Calu3 (cell line): Measurements from ENCODE around the gene INPP5K. TPM values are rescaled to one million over a fixed set of nuclear protein-coding genes. Genes with fewer than 3 reads are reported as not detected.

ENCODE experiments used
- BruUV-seq: library from RNA; stranded (reverse); fragments of 400-500 nt; replicated peaks from 2 replicates; lab custom pipeline; 2021; lab: Mats Ljungman, UMichigan
- CTCF ChIA-PET: fragments of 300-600 bp; sonication (Branson Sonifier 250); formaldehyde crosslinking; loops from one replicate; lab custom pipeline; 2022; ENCODE audit warnings: antibody characterized with exemption; lab: Charles Lee
- DNase-seq: peaks from one replicate; pipeline ENCODE4 v3.0.0; 2022
- H3K27ac Mint-ChIP-seq: one replicate; pipeline ENCODE4 v1.8.0; 2022; ENCODE audit warnings: mixed read lengths; ENCODE audit not compliant: unreplicated experiment
- H3K27me3 Mint-ChIP-seq: one replicate; pipeline ENCODE4 v1.8.0; 2022; ENCODE audit warnings: mixed read lengths; ENCODE audit not compliant: unreplicated experiment
- H3K36me3 Mint-ChIP-seq: one replicate; pipeline ENCODE4 v1.8.0; 2022; ENCODE audit warnings: mild to moderate bottlenecking, moderate library complexity, mixed read lengths; ENCODE audit not compliant: insufficient read depth, unreplicated experiment
- H3K4me1 Mint-ChIP-seq: one replicate; pipeline ENCODE4 v1.8.0; 2022; ENCODE audit warnings: mild to moderate bottlenecking, low read depth, mixed read lengths; ENCODE audit not compliant: unreplicated experiment
- H3K4me3 Mint-ChIP-seq: one replicate; pipeline ENCODE4 v1.8.0; 2022; ENCODE audit warnings: mild to moderate bottlenecking, low read depth, moderate library complexity, mixed read lengths; ENCODE audit not compliant: unreplicated experiment
- H3K9me3 Mint-ChIP-seq: one replicate; pipeline ENCODE4 v1.8.0; 2022; ENCODE audit warnings: low read depth, mixed read lengths; ENCODE audit not compliant: unreplicated experiment
- CTCF ChIP-seq: fragments of 200-600 bp; IDR thresholded peaks from one replicate; pipeline ENCODE4 v1.8.0; 2022; ENCODE audit warnings: antibody characterized with exemption; ENCODE audit not compliant: unreplicated experiment
- intact Hi-C: fragments of 100-400 bp; cut with micrococcal nuclease; formaldehyde crosslinking; loops from one replicate; pipeline ENCODE4 v1.10.0; 2022; ENCODE audit not compliant: unreplicated experiment
- total RNA-seq: library from RNA; stranded (reverse); gene quantifications from 2 replicates; pipeline ENCODE4 v1.2.3, GENCODE V29; 2022

Gene INPP5K
- total RNA-seq, 1 experiment from 2014 or later = 18.7 TPM

- no peaks in the 10 kb centered on the region for H3K27me3 Mint-ChIP-seq
- H3K36me3 Mint-ChIP-seq = peaks cover 30% of the 10 kb centered on the region
- TF ChIP-seq CTCF = no peak
- BruUV-seq = no TSS peak
- no peaks in the 10 kb centered on the region for H3K9me3 Mint-ChIP-seq
- no peak for DNase-seq
- no peak overlapping the region for H3K4me3 Mint-ChIP-seq
- intact Hi-C loops = no loop called here
- CTCF ChIA-PET = no interaction called here
- no peaks in the 10 kb centered on the region for H3K4me1 Mint-ChIP-seq
- no peak overlapping the region for H3K27ac Mint-ChIP-seq
Measured at GRCh38 chr17:1548032-1548431, 31.6 kb upstream of the INPP5K start.

GRCh38 chr17:1546292-1546922, 30.0 kb upstream of the INPP5K start:
- Mint-ChIP-seq H3K27ac (no peak overlapping the region), H3K4me1 (no peaks in the 10 kb centered on the region), H3K27me3 (no peaks in the 10 kb centered on the region), H3K4me3 (no peak overlapping the region), H3K9me3 (no peaks in the 10 kb centered on the region), H3K36me3 (peaks cover 34% of the 10 kb centered on the region)
- intact Hi-C loops = no loop called here
- CTCF ChIA-PET = interaction anchor here (0.6 kb wide), 2 partner anchors 8 to 52 kb away, joined by 4 to 5 read pairs; no protein-coding TSS in a partner anchor
- DNase-seq = no peak
- no TSS peak for BruUV-seq
- no peak for TF ChIP-seq CTCF

- CTCF ChIA-PET = interaction anchor here (0.6 kb wide), 2 partner anchors 8 to 53 kb away, joined by 4 to 5 read pairs; no protein-coding TSS in a partner anchor
- Mint-ChIP-seq H3K27ac (no peak overlapping the region), H3K4me3 (no peak overlapping the region), H3K4me1 (no peaks in the 10 kb centered on the region), H3K36me3 (peaks cover 31% of the 10 kb centered on the region), H3K9me3 (no peaks in the 10 kb centered on the region), H3K27me3 (no peaks in the 10 kb centered on the region)
- intact Hi-C loops = no loop called here
- no peak for DNase-seq
- no TSS peak for BruUV-seq
- no peak for TF ChIP-seq CTCF
Measured at GRCh38 chr17:1545618-1546017, 29.2 kb upstream of the INPP5K start.

- TF ChIP-seq CTCF = no peak
- Mint-ChIP-seq H3K4me1 (no peaks in the 10 kb centered on the region), H3K9me3 (no peaks in the 10 kb centered on the region), H3K27me3 (no peaks in the 10 kb centered on the region), H3K4me3 (no peak overlapping the region), H3K36me3 (peaks cover 22% of the 10 kb centered on the region), H3K27ac (no peak overlapping the region)
- intact Hi-C loops = no loop called here
- BruUV-seq = no TSS peak
- DNase-seq = no peak
- CTCF ChIA-PET = no interaction called here
Measured at GRCh38 chr17:1542316-1542715, 25.9 kb upstream of the INPP5K start.
